ENCODE results near the gene SPOCK1. TPM values are rescaled to one million over a fixed set of nuclear protein-coding genes. Genes with fewer than 3 reads are reported as not detected.

The SPOCK1 gene
- total RNA-seq, 1 experiment from 2014 or later: 0.27 TPM

GRCh38 chr5:137205231-137206027 is 293.7 kb downstream of the SPOCK1 start:
- ATAC-seq (no peak), DNase-seq (ENCODE audit: low read depth, low spot score) (no peak)
- Histone ChIP-seq H3K79me2 (ENCODE audit: insufficient read depth, low read length) (no peaks in the 10 kb centered on the region), H3K27ac (ENCODE audit: low read depth, low read length) (no peak overlapping the region), H3K36me3 (ENCODE audit: control insufficient read depth in 1 of 2, insufficient read depth in 2 of 2, low read length in 2 of 2) (no peaks in the 10 kb centered on the region), H3K9ac (ENCODE audit: low read length) (no peak overlapping the region), H2AFZ (ENCODE audit: low read depth, low read length, poor library complexity, severe bottlenecking) (no peak overlapping the region), H4K20me1 (ENCODE audit: insufficient read depth) (no peaks in the 10 kb centered on the region), H3K9me3 (ENCODE audit: control insufficient read depth in 1 of 2, insufficient read depth in 1 of 2, low read depth in 1 of 2, low read length in 2 of 2) (no peaks in the 10 kb centered on the region), H3K4me2 (ENCODE audit: low read length) (no peak overlapping the region), H3K9me2 (ENCODE audit: insufficient read depth) (no peaks in the 10 kb centered on the region), H3K27me3 (ENCODE audit: insufficient read depth, low read length) (peaks cover 16% of the 10 kb centered on the region; the same call in 1 of the 2 replicates), H3K4me3 (replicated peaks in 1 of 2; ENCODE audit: low read depth in 1 of 2, low read length in 2 of 2) (no peak overlapping the region), H3K4me1 (ENCODE audit: control insufficient read depth in 1 of 2, insufficient read depth in 2 of 2, low read length in 2 of 2) (no peaks in the 10 kb centered on the region)
- BruUV-seq (replicated peaks): no TSS peak
- POLR2A ChIA-PET: no interaction called here
- RAD21 ChIA-PET (ENCODE audit: low non-redundant PET in 1 of 2, low total read pairs in 2 of 2, uncharacterized antibody in 2 of 2, unreplicated experiment in 2 of 2): no interaction called here
- TF ChIP-seq EGR1 (IDR thresholded peaks at IDR 0.05; ENCODE audit: low read depth) (no peak), RAD21 (IDR thresholded peaks at IDR 0.05; ENCODE audit: low read depth) (no peak), EZH2phosphoT487 (IDR thresholded peaks at IDR 0.05; ENCODE audit: borderline replicate concordance) (no peak), FOSL1 (IDR thresholded peaks at IDR 0.05; ENCODE audit: low read depth) (no peak), TCF7L2 (IDR thresholded peaks at IDR 0.05; ENCODE audit: borderline replicate concordance, extremely low read depth, insufficient read depth, insufficient read length) (no peak), CBX3 (IDR thresholded peaks at IDR 0.05; ENCODE audit: low read depth) (no peak), SRF (IDR thresholded peaks at IDR 0.05; ENCODE audit: low read depth) (no peak)
- TF ChIP-seq, protein P1, sequence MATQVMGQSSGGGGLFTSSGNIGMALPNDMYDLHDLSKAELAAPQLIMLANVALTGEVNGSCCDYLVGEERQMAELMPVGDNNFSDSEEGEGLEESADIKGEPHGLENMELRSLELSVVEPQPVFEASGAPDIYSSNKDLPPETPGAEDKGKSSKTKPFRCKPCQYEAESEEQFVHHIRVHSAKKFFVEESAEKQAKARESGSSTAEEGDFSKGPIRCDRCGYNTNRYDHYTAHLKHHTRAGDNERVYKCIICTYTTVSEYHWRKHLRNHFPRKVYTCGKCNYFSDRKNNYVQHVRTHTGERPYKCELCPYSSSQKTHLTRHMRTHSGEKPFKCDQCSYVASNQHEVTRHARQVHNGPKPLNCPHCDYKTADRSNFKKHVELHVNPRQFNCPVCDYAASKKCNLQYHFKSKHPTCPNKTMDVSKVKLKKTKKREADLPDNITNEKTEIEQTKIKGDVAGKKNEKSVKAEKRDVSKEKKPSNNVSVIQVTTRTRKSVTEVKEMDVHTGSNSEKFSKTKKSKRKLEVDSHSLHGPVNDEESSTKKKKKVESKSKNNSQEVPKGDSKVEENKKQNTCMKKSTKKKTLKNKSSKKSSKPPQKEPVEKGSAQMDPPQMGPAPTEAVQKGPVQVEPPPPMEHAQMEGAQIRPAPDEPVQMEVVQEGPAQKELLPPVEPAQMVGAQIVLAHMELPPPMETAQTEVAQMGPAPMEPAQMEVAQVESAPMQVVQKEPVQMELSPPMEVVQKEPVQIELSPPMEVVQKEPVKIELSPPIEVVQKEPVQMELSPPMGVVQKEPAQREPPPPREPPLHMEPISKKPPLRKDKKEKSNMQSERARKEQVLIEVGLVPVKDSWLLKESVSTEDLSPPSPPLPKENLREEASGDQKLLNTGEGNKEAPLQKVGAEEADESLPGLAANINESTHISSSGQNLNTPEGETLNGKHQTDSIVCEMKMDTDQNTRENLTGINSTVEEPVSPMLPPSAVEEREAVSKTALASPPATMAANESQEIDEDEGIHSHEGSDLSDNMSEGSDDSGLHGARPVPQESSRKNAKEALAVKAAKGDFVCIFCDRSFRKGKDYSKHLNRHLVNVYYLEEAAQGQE (IDR thresholded peaks at IDR 0.05; ENCODE audit: low read depth): no peak
- TF ChIP-seq, protein P2, sequence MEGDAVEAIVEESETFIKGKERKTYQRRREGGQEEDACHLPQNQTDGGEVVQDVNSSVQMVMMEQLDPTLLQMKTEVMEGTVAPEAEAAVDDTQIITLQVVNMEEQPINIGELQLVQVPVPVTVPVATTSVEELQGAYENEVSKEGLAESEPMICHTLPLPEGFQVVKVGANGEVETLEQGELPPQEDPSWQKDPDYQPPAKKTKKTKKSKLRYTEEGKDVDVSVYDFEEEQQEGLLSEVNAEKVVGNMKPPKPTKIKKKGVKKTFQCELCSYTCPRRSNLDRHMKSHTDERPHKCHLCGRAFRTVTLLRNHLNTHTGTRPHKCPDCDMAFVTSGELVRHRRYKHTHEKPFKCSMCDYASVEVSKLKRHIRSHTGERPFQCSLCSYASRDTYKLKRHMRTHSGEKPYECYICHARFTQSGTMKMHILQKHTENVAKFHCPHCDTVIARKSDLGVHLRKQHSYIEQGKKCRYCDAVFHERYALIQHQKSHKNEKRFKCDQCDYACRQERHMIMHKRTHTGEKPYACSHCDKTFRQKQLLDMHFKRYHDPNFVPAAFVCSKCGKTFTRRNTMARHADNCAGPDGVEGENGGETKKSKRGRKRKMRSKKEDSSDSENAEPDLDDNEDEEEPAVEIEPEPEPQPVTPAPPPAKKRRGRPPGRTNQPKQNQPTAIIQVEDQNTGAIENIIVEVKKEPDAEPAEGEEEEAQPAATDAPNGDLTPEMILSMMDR (IDR thresholded peaks at IDR 0.05 in 2 of 3, conservative IDR thresholded peaks at IDR 0.05 in 1 of 3; ENCODE audit: borderline replicate concordance in 1 of 3, insufficient read depth in 1 of 3, low read depth in 2 of 3, low read length in 2 of 3): no peak
- CTCF ChIA-PET: no interaction called here
- intact Hi-C loops (cut with micrococcal nuclease): no loop called here

Data from HCT116 (cell line).